SU-DHL-6 (cell line): ENCODE measurements around the gene ITGB1BP2.
"Not testable (repeated sequence)": the region's sequence is repeated elsewhere in the genome, so short reads cannot be mapped to it uniquely, and the experiment has no call there.

Source experiments
- H2AFZ ChIP-seq: fragments of 200-600 bp; sonication (generic); 2 replicates; pipeline ENCODE4 v1.6.1; 2014; ENCODE audit warnings: low read depth, mild to moderate bottlenecking, moderate library complexity, mixed read lengths, antibody characterized with exemption, low read length; ENCODE audit not compliant: severe bottlenecking
- H3F3A ChIP-seq: fragments of 200-600 bp; shearing (Covaris generic); 2 replicates; pipeline ENCODE4 v1.6.0; 2016; ENCODE audit warnings: antibody characterized with exemption, mild to moderate bottlenecking; ENCODE audit not compliant: insufficient read depth
- H3K27ac ChIP-seq: fragments of 200-600 bp; sonication (generic); 2 replicates; pipeline ENCODE4 v1.5.1; 2016; ENCODE audit warnings: low read depth, mild to moderate bottlenecking, low read length, moderate library complexity, mixed read lengths
- H3K27me3 ChIP-seq: fragments of 200-600 bp; sonication (generic), shearing (Covaris generic); 2 replicates; pipeline ENCODE4 v1.6.0; 2014; ENCODE audit warnings: mild to moderate bottlenecking, low read length
- H3K36me3 ChIP-seq: fragments of 200-600 bp; sonication (generic); 2 replicates; pipeline ENCODE4 v1.6.1; 2014; ENCODE audit warnings: mild to moderate bottlenecking, low read length, mixed read lengths
- H3K4me2 ChIP-seq: fragments of 300-600, 200-600 bp; shearing (Covaris generic), sonication (generic); 2 replicates; pipeline ENCODE4 v1.6.0; 2014; ENCODE audit warnings: low read length, low read depth, mild to moderate bottlenecking; ENCODE audit not compliant: poor library complexity, severe bottlenecking
- H3K4me3 ChIP-seq: fragments of 200-600 bp; sonication (generic); 2 replicates; pipeline ENCODE4 v1.5.1; 2014; ENCODE audit warnings: antibody characterized with exemption, low read length, mild to moderate bottlenecking, mixed read lengths; ENCODE audit not compliant: insufficient read depth, poor library complexity, severe bottlenecking
- H3K79me2 ChIP-seq: fragments of 200-600 bp; sonication (generic); 2 replicates; pipeline ENCODE4 v1.6.1; 2014; ENCODE audit warnings: mild to moderate bottlenecking, low read length, moderate library complexity; ENCODE audit not compliant: insufficient read depth
- H3K9ac ChIP-seq: fragments of 200-600 bp; sonication (generic); 2 replicates; pipeline ENCODE4 v1.7.0; 2014; ENCODE audit warnings: mild to moderate bottlenecking, low read length
- H3K9me2 ChIP-seq: fragments of 200-600 bp; sonication (generic); replicated peaks from 2 replicates; pipeline ENCODE4 v1.6.1; 2014; ENCODE audit warnings: low read length; ENCODE audit not compliant: insufficient read depth
- H3K9me3 ChIP-seq: fragments of 200-600 bp; sonication (generic); 2 replicates; pipeline ENCODE4 v1.6.1; 2014; ENCODE audit warnings: low read length, mixed read lengths; ENCODE audit not compliant: insufficient read depth
- H4K20me1 ChIP-seq: fragments of 200-600 bp; sonication (generic); 2 replicates; pipeline ENCODE4 v1.6.1; 2014; ENCODE audit warnings: low read depth, mild to moderate bottlenecking, antibody characterized with exemption, low read length, moderate library complexity, mixed read lengths
- EZH2phosphoT487 ChIP-seq: fragments of 200-600 bp; sonication (generic), shearing (Covaris generic); conservative IDR thresholded peaks from 2 replicates; pipeline ENCODE4 v1.6.1; 2018; ENCODE audit warnings: mild to moderate bottlenecking, antibody characterized with exemption, low read length, moderate library complexity, mixed read lengths
- TF ChIP-seq, protein P1 (sequence below): fragments of 200-600 bp; sonication (generic); IDR thresholded peaks from one replicate; pipeline ENCODE4 v1.5.1; 2017; ENCODE audit warnings: antibody characterized with exemption, mild to moderate bottlenecking, low read length, moderate library complexity; ENCODE audit not compliant: insufficient read depth, poor library complexity, severe bottlenecking

ITGB1BP2 gene

DNA sequence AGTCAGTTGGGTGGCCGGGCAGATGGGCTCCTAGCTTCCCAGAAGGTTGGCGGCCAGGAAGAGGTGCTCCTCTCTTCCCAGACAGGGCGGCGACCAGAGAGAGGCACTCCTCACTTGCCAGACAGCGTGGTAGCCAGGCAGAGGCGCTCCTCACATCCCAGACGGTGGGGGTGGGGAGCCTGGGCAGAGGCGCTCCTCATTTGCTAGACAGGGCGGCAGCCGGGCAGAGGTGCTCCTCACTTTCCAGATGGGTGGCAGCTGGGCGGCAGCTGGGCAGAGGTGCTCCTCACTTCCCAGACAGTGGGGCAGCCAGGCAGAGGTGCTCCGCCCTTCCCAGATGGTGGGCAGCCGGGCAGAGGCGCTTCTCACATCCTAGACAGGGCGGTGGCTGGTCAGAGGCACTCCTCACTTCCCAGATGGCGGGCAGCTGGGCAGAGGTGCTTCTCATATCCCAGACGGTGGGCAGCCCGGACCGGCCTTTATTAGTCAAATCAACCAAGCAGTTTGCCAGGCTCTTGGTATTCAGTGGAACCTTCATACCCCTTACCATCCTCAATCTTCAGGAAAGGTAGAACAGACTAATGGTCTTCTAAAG is 31.7 kb upstream of the ITGB1BP2 start:
- Histone ChIP-seq H3K9me2 (no peaks in the 10 kb centered on the region), H3K79me2 (no peaks in the 10 kb centered on the region), H3K4me3 (no peak overlapping the region), H3K36me3 (no peaks in the 10 kb centered on the region), H3K4me2 (no peak overlapping the region), H3K27me3 (no peaks in the 10 kb centered on the region), H3K9me3 (no peaks in the 10 kb centered on the region), H3K27ac (no peak overlapping the region), H4K20me1 (no peaks in the 10 kb centered on the region), H3F3A (no peaks in the 10 kb centered on the region), H2AFZ (no peak overlapping the region), H3K9ac (no peak overlapping the region)
- TF ChIP-seq EZH2phosphoT487 = no peak
- TF ChIP-seq, protein P1, sequence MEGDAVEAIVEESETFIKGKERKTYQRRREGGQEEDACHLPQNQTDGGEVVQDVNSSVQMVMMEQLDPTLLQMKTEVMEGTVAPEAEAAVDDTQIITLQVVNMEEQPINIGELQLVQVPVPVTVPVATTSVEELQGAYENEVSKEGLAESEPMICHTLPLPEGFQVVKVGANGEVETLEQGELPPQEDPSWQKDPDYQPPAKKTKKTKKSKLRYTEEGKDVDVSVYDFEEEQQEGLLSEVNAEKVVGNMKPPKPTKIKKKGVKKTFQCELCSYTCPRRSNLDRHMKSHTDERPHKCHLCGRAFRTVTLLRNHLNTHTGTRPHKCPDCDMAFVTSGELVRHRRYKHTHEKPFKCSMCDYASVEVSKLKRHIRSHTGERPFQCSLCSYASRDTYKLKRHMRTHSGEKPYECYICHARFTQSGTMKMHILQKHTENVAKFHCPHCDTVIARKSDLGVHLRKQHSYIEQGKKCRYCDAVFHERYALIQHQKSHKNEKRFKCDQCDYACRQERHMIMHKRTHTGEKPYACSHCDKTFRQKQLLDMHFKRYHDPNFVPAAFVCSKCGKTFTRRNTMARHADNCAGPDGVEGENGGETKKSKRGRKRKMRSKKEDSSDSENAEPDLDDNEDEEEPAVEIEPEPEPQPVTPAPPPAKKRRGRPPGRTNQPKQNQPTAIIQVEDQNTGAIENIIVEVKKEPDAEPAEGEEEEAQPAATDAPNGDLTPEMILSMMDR = no peak

DNA sequence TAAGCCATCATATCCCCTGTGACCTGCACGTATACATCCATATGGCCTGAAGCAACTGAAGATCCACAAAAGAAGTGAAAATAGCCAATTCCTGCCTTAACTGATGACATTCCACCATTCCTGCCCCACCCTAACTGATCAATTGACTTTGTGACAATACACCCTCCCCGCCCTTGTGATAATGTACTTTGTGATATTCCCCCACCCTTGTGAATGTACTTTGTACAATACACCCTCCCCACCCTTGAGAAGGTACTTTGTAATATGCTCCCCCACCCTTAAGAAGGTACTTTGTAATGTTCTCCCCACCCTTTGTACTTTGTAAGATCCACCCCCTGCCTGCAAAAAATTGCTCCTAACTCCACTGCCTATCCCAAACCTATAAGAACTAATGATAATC is 29.2 kb upstream of the ITGB1BP2 start:
- H2AFZ ChIP-seq, H3K4me3 ChIP-seq, H3K9ac ChIP-seq, H3F3A ChIP-seq, H3K27me3 ChIP-seq, H3K4me2 ChIP-seq, H3K79me2 ChIP-seq, H4K20me1 ChIP-seq, H3K9me2 ChIP-seq, H3K27ac ChIP-seq, H3K9me3 ChIP-seq, H3K36me3 ChIP-seq: not testable (repeated sequence)

DNA sequence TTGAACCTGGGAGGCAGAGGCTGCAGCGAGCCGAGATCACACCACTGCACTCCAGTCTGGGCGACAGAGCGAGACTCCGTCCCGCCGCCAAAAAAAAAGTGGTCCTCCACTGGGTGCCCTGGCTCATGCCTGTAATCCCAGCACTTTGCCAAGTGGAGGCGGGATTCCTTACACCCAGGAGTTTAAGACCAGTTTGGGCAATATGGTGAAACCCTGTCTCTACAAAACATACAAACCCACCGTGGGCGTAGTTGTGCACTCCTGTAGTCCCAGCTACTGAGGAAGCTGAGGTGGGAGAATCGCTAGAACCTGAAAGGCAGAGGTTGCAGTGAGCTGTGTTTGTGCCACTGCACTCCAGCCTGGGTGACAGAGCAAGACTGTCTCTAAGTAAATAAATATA is 20.2 kb upstream of the ITGB1BP2 start:
- Histone ChIP-seq H3K79me2 (peaks cover 27% of the 10 kb centered on the region), H3K36me3 (peaks cover 18% of the 10 kb centered on the region), H4K20me1 (peaks cover 11% of the 10 kb centered on the region)
- H3K4me2 ChIP-seq, H3F3A ChIP-seq, H3K9me2 ChIP-seq, H3K27me3 ChIP-seq, H3K27ac ChIP-seq, H3K9me3 ChIP-seq, H3K4me3 ChIP-seq, H2AFZ ChIP-seq, H3K9ac ChIP-seq: not testable (repeated sequence)

DNA sequence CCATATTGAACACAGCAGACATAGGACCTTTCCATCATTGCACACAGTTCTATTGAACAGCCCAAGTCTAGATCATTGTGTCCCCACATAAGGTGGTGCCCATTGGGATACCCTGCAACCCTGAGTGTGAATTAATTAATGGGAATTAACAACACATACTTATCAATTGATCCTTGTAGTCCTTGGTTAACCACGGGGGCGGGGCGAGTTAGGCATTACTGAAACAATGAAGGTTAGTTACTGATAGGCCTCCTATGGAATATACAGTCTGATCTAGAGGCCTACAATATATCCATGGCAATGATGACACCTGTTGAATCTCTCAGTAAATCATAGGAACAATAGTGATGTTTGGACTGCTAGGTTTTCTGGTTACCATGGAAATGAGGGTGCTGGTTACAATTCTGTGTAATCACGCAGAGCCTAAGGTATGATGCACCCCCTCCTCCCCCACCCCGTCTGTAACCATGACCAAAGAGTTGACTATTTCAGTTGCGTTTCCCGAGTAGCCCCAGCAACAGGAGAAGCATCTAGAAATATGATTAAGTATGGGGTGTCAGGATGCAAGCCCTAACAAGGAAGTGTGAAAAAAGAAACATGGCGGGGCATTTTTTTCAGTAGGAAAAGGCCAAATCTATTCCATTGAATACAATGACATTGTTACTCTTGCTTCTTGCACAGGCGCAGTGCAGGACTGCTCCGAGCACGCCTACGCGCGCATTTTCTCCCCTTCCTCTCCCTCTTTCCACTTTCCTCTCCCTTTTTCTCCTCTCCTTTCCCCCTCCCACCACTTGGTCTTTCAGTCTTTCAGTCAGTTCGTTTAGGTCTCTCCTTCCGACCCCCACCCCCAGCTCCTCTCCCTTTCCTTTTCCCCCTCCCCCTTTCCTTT is 18.8 kb upstream of the ITGB1BP2 start:
- no peaks in the 10 kb centered on the region for H3K27me3 ChIP-seq

More for the DNA sequence above, 18.8 kb upstream of the ITGB1BP2 start:
- H3K36me3 ChIP-seq = peaks cover 25% of the 10 kb centered on the region
- peaks cover 16% of the 10 kb centered on the region for H4K20me1 ChIP-seq
- peak overlapping the region; percentile 91 for H3K4me2 ChIP-seq
- H3K4me3 ChIP-seq = peak overlapping the region; percentile 52
- peak overlapping the region; percentile 86 for H3K27ac ChIP-seq
- peak overlapping the region; percentile 84 for H3K9ac ChIP-seq
- H3K9me2 ChIP-seq = no peaks in the 10 kb centered on the region
- no peaks in the 10 kb centered on the region for H3K9me3 ChIP-seq
- peaks cover 42% of the 10 kb centered on the region for H3K79me2 ChIP-seq
- H3F3A ChIP-seq = no peaks in the 10 kb centered on the region
- no peak for TF ChIP-seq EZH2phosphoT487
- TF ChIP-seq, protein P1 = no peak
- H2AFZ ChIP-seq = peak overlapping the region; percentile 86
